Fibroblast of pulmonary artery (primary cell): Measurements from ENCODE around the gene CLASP1.

ENCODE experiments used
- DNase-seq: peaks from one replicate; pipeline ENCODE4 v3.0.0-alpha.2; 2010; ENCODE audit warnings: low read depth
- H3K4me3 ChIP-seq: replicated peaks from 2 replicates; pipeline ENCODE4 v1.5.1; 2011; ENCODE audit warnings: low read depth, mild to moderate bottlenecking, control low read depth, low read length, moderate library complexity
- TF ChIP-seq, protein P1 (sequence below): IDR thresholded peaks from 2 replicates; pipeline ENCODE4 v1.5.1; 2011; ENCODE audit warnings: mild to moderate bottlenecking, control low read depth, low read length, inconsistent platforms; ENCODE audit errors: missing control alignments

Gene CLASP1

DNA sequence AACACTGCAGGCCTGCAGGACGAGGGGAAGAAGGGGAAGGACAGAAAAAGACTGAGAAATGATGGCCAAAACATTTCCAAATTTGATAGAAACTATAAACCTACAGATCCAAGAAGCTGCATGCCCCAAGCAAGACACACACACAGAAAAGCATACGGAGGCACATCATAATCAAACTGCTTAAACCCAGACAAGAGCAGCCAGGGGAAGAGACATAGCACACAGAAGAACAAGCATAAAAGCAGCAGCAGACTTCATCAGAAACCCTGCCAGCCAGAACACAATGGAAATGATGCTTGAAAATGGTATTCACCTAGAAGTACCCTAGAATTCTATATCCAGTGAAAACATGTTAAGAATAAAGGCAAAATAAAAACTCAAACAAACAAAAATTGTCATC, 175.8 kb downstream of the CLASP1 start:
- DNase-seq = no peak
- TF ChIP-seq, protein P1, sequence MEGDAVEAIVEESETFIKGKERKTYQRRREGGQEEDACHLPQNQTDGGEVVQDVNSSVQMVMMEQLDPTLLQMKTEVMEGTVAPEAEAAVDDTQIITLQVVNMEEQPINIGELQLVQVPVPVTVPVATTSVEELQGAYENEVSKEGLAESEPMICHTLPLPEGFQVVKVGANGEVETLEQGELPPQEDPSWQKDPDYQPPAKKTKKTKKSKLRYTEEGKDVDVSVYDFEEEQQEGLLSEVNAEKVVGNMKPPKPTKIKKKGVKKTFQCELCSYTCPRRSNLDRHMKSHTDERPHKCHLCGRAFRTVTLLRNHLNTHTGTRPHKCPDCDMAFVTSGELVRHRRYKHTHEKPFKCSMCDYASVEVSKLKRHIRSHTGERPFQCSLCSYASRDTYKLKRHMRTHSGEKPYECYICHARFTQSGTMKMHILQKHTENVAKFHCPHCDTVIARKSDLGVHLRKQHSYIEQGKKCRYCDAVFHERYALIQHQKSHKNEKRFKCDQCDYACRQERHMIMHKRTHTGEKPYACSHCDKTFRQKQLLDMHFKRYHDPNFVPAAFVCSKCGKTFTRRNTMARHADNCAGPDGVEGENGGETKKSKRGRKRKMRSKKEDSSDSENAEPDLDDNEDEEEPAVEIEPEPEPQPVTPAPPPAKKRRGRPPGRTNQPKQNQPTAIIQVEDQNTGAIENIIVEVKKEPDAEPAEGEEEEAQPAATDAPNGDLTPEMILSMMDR = no peak
- no peak overlapping the region for H3K4me3 ChIP-seq

DNA sequence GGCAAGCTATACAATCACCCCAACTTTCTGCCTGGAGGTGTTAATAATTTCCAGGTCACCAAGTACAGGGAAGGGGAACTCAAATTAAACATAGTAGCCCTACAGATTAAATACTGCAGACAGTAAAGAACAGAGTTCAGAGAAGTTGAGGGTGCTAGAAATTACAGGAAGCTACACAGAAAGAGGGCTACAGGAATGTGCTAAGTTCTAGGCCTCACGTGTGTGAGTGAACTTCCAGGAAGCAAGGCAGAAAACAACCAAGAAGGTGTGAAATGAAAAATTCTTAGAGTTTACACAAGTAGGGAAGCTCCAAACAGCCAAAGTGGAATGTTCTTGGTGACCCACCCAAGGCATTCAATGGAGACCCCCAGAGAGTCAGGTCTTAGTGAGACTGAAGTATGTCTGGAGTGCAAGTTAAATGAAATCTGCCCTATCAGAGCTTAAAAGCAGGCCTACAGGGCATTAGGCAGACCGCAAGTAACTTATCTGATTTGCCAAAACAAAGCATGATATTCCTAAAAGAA, 176.7 kb downstream of the CLASP1 start:
- TF ChIP-seq, protein P1 = no peak
- DNase-seq = no peak
- no peak overlapping the region for H3K4me3 ChIP-seq

DNA sequence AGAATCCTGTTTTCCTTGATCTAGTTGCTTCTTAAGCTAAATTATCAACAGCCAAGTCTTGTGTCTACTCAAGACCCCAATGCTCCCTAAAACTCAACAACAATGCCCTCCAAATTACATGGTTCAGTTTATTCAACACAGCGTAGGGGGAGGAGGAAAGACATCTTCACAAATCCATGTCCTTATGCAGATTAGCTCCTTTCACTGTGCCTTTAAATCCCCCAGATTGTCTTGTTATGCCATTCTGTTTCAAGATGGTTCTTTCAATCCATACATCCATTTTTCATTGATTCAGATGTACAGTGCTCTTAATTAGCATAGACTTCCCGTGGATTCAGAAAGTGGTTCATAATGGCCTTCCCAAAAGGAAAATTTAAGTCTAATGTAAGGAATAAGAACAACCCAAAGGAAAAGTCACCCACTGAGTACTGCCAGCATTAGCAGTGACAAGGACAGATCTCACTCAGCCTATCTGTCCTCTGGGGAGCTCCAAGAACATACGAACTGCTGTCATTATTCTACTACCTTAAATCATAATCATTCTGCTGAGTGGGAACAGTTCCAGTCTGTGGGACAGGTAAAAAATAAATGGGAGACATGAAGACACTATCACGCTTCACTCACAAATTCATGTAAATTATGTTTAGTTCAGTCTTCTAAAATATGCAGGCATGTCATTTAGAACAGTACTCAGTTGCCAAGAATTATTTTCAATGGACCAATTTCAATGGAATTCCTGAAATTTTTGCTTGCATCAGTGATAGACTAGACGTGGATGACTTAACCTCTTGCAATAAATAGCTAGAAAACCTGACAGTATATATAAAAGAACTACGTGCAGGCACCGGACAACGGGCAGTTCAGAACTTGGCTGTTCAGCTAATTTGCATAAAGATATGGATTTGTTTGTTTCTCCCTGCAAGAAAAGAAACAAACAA, 177.5 kb downstream of the CLASP1 start:
- DNase-seq = peak; percentile 79

DNA sequence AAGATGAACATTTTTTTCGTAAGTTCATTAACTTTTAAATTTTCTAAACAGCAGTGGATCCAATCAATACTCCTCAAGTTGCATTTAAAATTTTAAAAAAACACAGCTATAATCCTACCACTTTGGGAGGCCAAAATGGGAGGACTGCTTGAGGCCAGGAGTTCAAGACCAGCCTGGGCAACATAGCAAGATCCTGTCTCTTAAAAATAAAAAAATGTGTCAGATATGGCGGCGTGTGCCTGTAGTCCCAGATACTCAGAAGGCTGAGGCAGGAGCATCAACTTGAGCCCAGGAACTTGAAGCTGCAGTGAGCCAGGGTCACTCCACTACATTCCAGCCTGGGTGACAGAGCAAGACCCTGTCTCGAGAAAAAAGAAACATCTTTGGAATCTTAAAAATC, 178.3 kb downstream of the CLASP1 start:
- H3K4me3 ChIP-seq = no peak overlapping the region
- no peak for DNase-seq
- TF ChIP-seq, protein P1 = no peak

More for the DNA sequence above, 177.5 kb downstream of the CLASP1 start:
- TF ChIP-seq, protein P1 = no peak
- H3K4me3 ChIP-seq = no peak overlapping the region

DNA sequence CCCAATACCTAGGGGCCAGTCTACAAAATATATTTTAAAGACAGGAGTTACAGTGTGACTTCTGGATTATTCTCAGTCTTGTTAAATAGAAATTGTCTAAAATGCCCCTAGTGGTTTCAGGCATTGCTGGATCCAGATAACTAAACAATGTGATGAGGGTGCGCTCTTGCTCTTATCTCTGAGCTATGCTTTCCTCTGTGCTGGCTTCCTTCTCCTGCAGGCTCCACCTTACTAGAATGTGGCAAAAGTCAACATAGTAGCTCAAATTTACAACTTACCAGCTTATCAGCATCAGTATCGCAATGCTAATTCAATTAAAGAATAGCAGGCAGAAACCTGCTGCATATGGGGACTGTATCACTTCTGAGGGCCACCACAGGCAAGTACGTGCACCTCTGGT, 179.9 kb downstream of the CLASP1 start:
- TF ChIP-seq, protein P1 = no peak
- H3K4me3 ChIP-seq = no peak overlapping the region
- DNase-seq = no peak

DNA sequence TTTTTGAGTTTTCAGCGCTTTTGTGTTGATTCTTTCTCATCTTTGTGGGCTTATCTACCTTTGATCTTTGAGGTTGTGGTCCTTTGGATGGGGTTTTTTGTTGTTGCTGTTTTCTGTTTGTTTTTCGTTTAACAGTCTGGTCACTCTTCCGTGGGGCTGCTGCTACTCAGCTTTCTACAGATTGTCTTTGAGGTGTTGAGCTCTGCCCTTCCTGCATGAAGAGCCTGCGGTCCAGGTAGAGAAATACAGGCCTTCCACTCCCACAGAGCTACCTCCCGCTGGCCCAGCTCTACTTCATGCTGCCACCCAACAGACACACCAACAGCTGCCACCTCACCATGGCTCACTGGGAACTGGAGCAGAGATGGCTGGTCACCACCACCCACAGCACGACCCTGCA, 180.3 kb downstream of the CLASP1 start:
- TF ChIP-seq, protein P1 = no peak
- H3K4me3 ChIP-seq = no peak overlapping the region
- DNase-seq = no peak
